Natural killer cell (primary cell): Measurements from ENCODE around the gene HOXA10. TPM values are rescaled to one million over a fixed set of nuclear protein-coding genes. Genes with fewer than 3 reads are reported as not detected.
A peak's percentile ranks its signal among the peaks of the same experiment; 100 is the strongest.

Experiments
- ATAC-seq, 3 donors: fragments of 150-1000 bp in 2 of 3; fragments of 200-7000 bp in 1 of 3; cut with Tn5 transposase; 1 replicate in 1 of 3; 2 replicates in 2 of 3; pipeline ENCODE4 v1.10.0; 2021; ENCODE audit warnings: mild to moderate bottlenecking in 2 of 3, moderate library complexity in 2 of 3
- DNase-seq, 2 donors: peaks; one replicate each; pipeline versions ENCODE4 v3.0.0 to v3.0.0-alpha.2; 2013 to 2021; ENCODE audit warnings: mixed read lengths in 1 of 2
- H3K27ac ChIP-seq: one replicate; pipeline ENCODE4 v1.5.1; 2013; ENCODE audit warnings: mild to moderate bottlenecking, low read length
- H3K27me3 ChIP-seq: one replicate; pipeline ENCODE4 v1.6.1; 2013; ENCODE audit warnings: low read length; ENCODE audit not compliant: control insufficient read depth, insufficient read depth
- H3K36me3 ChIP-seq: one replicate; pipeline ENCODE4 v1.6.1; 2013; ENCODE audit warnings: low read length; ENCODE audit not compliant: control insufficient read depth, insufficient read depth
- H3K4me1 ChIP-seq: one replicate; pipeline ENCODE4 v1.6.1; 2013; ENCODE audit warnings: low read length; ENCODE audit not compliant: control insufficient read depth, insufficient read depth
- H3K4me3 ChIP-seq: one replicate; pipeline ENCODE4 v1.5.1; 2013; ENCODE audit warnings: low read length
- H3K9me3 ChIP-seq: one replicate; pipeline ENCODE4 v1.6.1; 2013; ENCODE audit warnings: low read length; ENCODE audit not compliant: control insufficient read depth, insufficient read depth
- H3K27ac Mint-ChIP-seq, 2 donors: one replicate each; pipeline ENCODE4 v1.8.0; 2022; ENCODE audit warnings: mild to moderate bottlenecking in 2 of 2, mixed read lengths in 2 of 2, moderate library complexity in 1 of 2
- H3K27me3 Mint-ChIP-seq, 2 donors: one replicate each; pipeline ENCODE4 v1.8.0; 2022; ENCODE audit warnings: low read depth in 2 of 2, mixed read lengths in 2 of 2
- H3K36me3 Mint-ChIP-seq: one replicate; pipeline ENCODE4 v1.8.0; 2022; ENCODE audit warnings: mixed read lengths
- H3K4me1 Mint-ChIP-seq, 2 donors: one replicate each; pipeline ENCODE4 v1.8.0; 2022; ENCODE audit warnings: mixed read lengths in 2 of 2
- H3K4me3 Mint-ChIP-seq: one replicate; pipeline ENCODE4 v1.8.0; 2022; ENCODE audit warnings: mild to moderate bottlenecking, moderate library complexity, mixed read lengths
- H3K9me3 Mint-ChIP-seq, 2 donors: one replicate each; pipeline ENCODE4 v1.8.0; 2022; ENCODE audit warnings: mixed read lengths in 2 of 2
- CTCF ChIP-seq: fragments of 200-600 bp; IDR thresholded peaks from one replicate; pipeline ENCODE4 v1.8.0; 2022; ENCODE audit warnings: antibody characterized with exemption
- WGBS: methylation state at CpG from one replicate; pipeline ENCODE4 v1.1.7; 2013; ENCODE audit warnings: missing lambda C conversion rate; ENCODE audit not compliant: insufficient coverage; 5-methylcytosine and 5-hydroxymethylcytosine counted together
- intact Hi-C: fragments of 100-400 bp; cut with micrococcal nuclease; formaldehyde crosslinking; loops from one replicate; pipeline ENCODE4 v1.14.2; 2022
- total RNA-seq, 4 donors: library from RNA; stranded (reverse); fragments of 120-200 nt in 1 of 4; gene quantifications; one replicate each; pipeline versions ENCODE4 v1.2.3 to v1.2.4, GENCODE V29; 2013 to 2022

The HOXA10 gene
- total RNA-seq, 3 donors from 2014 or later (not counting 1 experiment from before 2014, with no cell fraction given), result 0.82 to 3.3 (median 2.2) TPM

- peaks cover 42% of the 10 kb centered on the region for H3K4me1 ChIP-seq
- Mint-ChIP-seq H3K27me3 (peaks cover 68 to 79% of the 10 kb centered on the region in 2 donors), H3K36me3 (peaks cover 7% of the 10 kb centered on the region), H3K27ac (no peak overlapping the region), H3K9me3 (no peaks in the 10 kb centered on the region), H3K4me1 (peaks cover 27 to 37% of the 10 kb centered on the region in 2 donors), H3K4me3 (peak overlapping the region; percentile 37)
- H3K27me3 ChIP-seq, result peaks cover 80% of the 10 kb centered on the region
- no peak for ATAC-seq
- H3K36me3 ChIP-seq, result no peaks in the 10 kb centered on the region
- H3K27ac ChIP-seq, result no peak overlapping the region
- no peak for DNase-seq
- H3K9me3 ChIP-seq, result no peaks in the 10 kb centered on the region
- no peak for TF ChIP-seq CTCF
- H3K4me3 ChIP-seq, result no peak overlapping the region
- intact Hi-C loops, result no loop called here
- 60% methylated on average over 4 of the region's 4 CpGs for WGBS
These were observed 8.2 kb upstream of the HOXA10 start for GRCh38 chr7:27182285-27182841.

- H3K36me3 Mint-ChIP-seq, result peaks cover 7% of the 10 kb centered on the region
- no peak overlapping the region for H3K4me3 Mint-ChIP-seq
- intact Hi-C loops, result no loop called here
- H3K36me3 ChIP-seq, result no peaks in the 10 kb centered on the region
- no peak overlapping the region for H3K27ac Mint-ChIP-seq
- no peak for TF ChIP-seq CTCF
- H3K27ac ChIP-seq, result no peak overlapping the region
- H3K27me3 Mint-ChIP-seq, result peaks cover 64 to 74% of the 10 kb centered on the region in 2 donors
- no peaks in the 10 kb centered on the region for H3K9me3 Mint-ChIP-seq
- no peak overlapping the region for H3K4me3 ChIP-seq
- peak in 1 of 2 donors; percentile 12 for DNase-seq
- peaks cover 74% of the 10 kb centered on the region for H3K27me3 ChIP-seq
- H3K4me1 Mint-ChIP-seq, result peaks cover 27 to 37% of the 10 kb centered on the region in 2 donors
- peaks cover 42% of the 10 kb centered on the region for H3K4me1 ChIP-seq
- H3K9me3 ChIP-seq, result no peaks in the 10 kb centered on the region
- ATAC-seq, result no peak
- WGBS, result 86% methylated on average over 3 of the region's 4 CpGs
These were observed 7.7 kb upstream of the HOXA10 start for GRCh38 chr7:27181795-27182275.

- peaks cover 70% of the 10 kb centered on the region for H3K27me3 ChIP-seq
- no peaks in the 10 kb centered on the region for H3K36me3 ChIP-seq
- ATAC-seq (no peak), DNase-seq (peak in 1 of 2 donors; percentile 15)
- no peak overlapping the region for H3K27ac Mint-ChIP-seq
- no peak for TF ChIP-seq CTCF
- no peaks in the 10 kb centered on the region for H3K9me3 Mint-ChIP-seq
- no peaks in the 10 kb centered on the region for H3K9me3 ChIP-seq
- peaks cover 58 to 69% of the 10 kb centered on the region in 2 donors for H3K27me3 Mint-ChIP-seq
- H3K4me1 ChIP-seq, result peaks cover 38% of the 10 kb centered on the region
- H3K36me3 Mint-ChIP-seq, result peaks cover 7% of the 10 kb centered on the region
- peaks cover 17 to 30% of the 10 kb centered on the region in 2 donors for H3K4me1 Mint-ChIP-seq
- WGBS, result 90% methylated on average over 12 of the region's 12 CpGs
- H3K4me3 Mint-ChIP-seq, result no peak overlapping the region
- intact Hi-C loops, result no loop called here
- no peak overlapping the region for H3K4me3 ChIP-seq
- no peak overlapping the region for H3K27ac ChIP-seq
These were observed 6.6 kb upstream of the HOXA10 start for GRCh38 chr7:27180431-27181420.
